CD4-positive, alpha-beta memory T cell (primary cell): ENCODE data around the gene MTOR. TPM values are rescaled to one million over a fixed set of nuclear protein-coding genes. Genes with fewer than 3 reads are reported as not detected.

Experiments used
- CTCF ChIA-PET: fragments of 350-600 bp; sonication (Branson Sonifier 250); formaldehyde crosslinking; loops from one replicate; lab custom pipeline; 2021; ENCODE audit warnings: inconsistent platforms; ENCODE audit not compliant: partially characterized antibody; lab: Charles Lee
- POLR2A ChIA-PET: fragments of 350-600 bp; sonication (Branson Sonifier 250); formaldehyde crosslinking; loops from one replicate; lab custom pipeline; 2021; ENCODE audit not compliant: partially characterized antibody; lab: Charles Lee
- DNase-seq, 5 donors: peaks; one replicate each; pipeline versions ENCODE4 v3.0.0 to v3.0.0-alpha.2; 2020 to 2022; ENCODE audit warnings: mixed read lengths in 1 of 5
- H3K27ac ChIP-seq: one replicate; pipeline ENCODE4 v1.7.0; 2013; ENCODE audit warnings: low read depth, low read length
- H3K27me3 ChIP-seq: 2 replicates; pipeline ENCODE4 v1.7.0; 2013; ENCODE audit warnings: mild to moderate bottlenecking, low read length, moderate library complexity; ENCODE audit not compliant: insufficient read depth
- H3K36me3 ChIP-seq: 2 replicates; pipeline ENCODE4 v1.7.0; 2013; ENCODE audit warnings: mild to moderate bottlenecking, low read length, moderate library complexity; ENCODE audit not compliant: insufficient read depth
- H3K4me1 ChIP-seq: 2 replicates; pipeline ENCODE4 v1.7.0; 2013; ENCODE audit warnings: mild to moderate bottlenecking, low read length, moderate library complexity; ENCODE audit not compliant: insufficient read depth
- H3K4me3 ChIP-seq, 2 donors: one replicate each; pipeline ENCODE4 v1.7.0; 2013; ENCODE audit warnings: low read length in 2 of 2, mild to moderate bottlenecking in 1 of 2
- H3K9me3 ChIP-seq, 2 donors: one replicate each; pipeline ENCODE4 v1.7.0; 2013; ENCODE audit warnings: low read length in 2 of 2, control low read depth in 1 of 2; ENCODE audit not compliant: control insufficient read depth in 1 of 2
- H3K27ac Mint-ChIP-seq, 7 donors: one replicate each; pipeline ENCODE4 v1.8.0; 2020 to 2021; ENCODE audit warnings: mixed read lengths in 7 of 7, mild to moderate bottlenecking in 6 of 7, inconsistent platforms in 3 of 7, moderate library complexity in 3 of 7
- H3K27me3 Mint-ChIP-seq, 2 donors: one replicate each; pipeline ENCODE4 v1.8.0; 2020 to 2021; ENCODE audit warnings: mixed read lengths in 2 of 2
- H3K36me3 Mint-ChIP-seq, 2 donors: one replicate each; pipeline ENCODE4 v1.8.0; 2020 to 2021; ENCODE audit warnings: mixed read lengths in 2 of 2, inconsistent platforms in 1 of 2, mild to moderate bottlenecking in 1 of 2
- H3K4me1 Mint-ChIP-seq, 4 donors: one replicate each; pipeline ENCODE4 v1.8.0; 2020 to 2021; ENCODE audit warnings: mixed read lengths in 4 of 4, mild to moderate bottlenecking in 1 of 4
- H3K4me3 Mint-ChIP-seq, 8 donors: one replicate each; pipeline ENCODE4 v1.8.0; 2020 to 2021; ENCODE audit warnings: mixed read lengths in 8 of 8, mild to moderate bottlenecking in 7 of 8, moderate library complexity in 6 of 8, inconsistent platforms in 3 of 8
- H3K9me3 Mint-ChIP-seq, 8 donors: one replicate each; pipeline ENCODE4 v1.8.0; 2020 to 2021; ENCODE audit warnings: mixed read lengths in 8 of 8, mild to moderate bottlenecking in 5 of 8, inconsistent platforms in 3 of 8, moderate library complexity in 1 of 8
- intact Hi-C: fragments of 100-400 bp; cut with micrococcal nuclease; formaldehyde crosslinking; loops from one replicate; pipeline ENCODE4 v1.15.1; 2023
- polyA plus RNA-seq, 2 donors: library from polyadenylated mRNA; unstranded; fragments of 300-500 nt; fragmentation: Illumina TruSeq; gene quantifications; one replicate each; pipeline ENCODE4 v1.2.3, GENCODE V29; 2021
- total RNA-seq, 2 experiments: library from RNA; stranded (reverse); gene quantifications; one replicate each; pipeline ENCODE4 v1.2.3, GENCODE V29; 2021

Gene MTOR
- total and polyA plus RNA-seq, 4 experiments from 2014 or later = 3.4 to 46.8 (median 25.2) TPM

GRCh38 chr1:11281518-11282331 is 19.4 kb upstream of the MTOR start:
- Histone ChIP-seq H3K4me1 (peaks cover 83% of the 10 kb centered on the region), H3K9me3 (no peaks in the 10 kb centered on the region), H3K27ac (peak overlapping the region; percentile 41), H3K27me3 (no peaks in the 10 kb centered on the region), H3K4me3 (peak overlapping the region in 1 of 2 donors; percentile 7), H3K36me3 (peaks cover 14% of the 10 kb centered on the region)
- intact Hi-C loops = no loop called here
- Mint-ChIP-seq H3K36me3 (peaks cover 43 to 60% of the 10 kb centered on the region in 2 donors), H3K27me3 (no peaks in the 10 kb centered on the region), H3K4me1 (peaks cover 54 to 85% (median 74%) of the 10 kb centered on the region in 4 donors), H3K4me3 (peak overlapping the region in 7 of 8 donors; percentile 18 to 74 (median 59)), H3K27ac (peak overlapping the region; percentile 43 to 98 (median 81)), H3K9me3 (no peaks in the 10 kb centered on the region)
- POLR2A ChIA-PET = interaction anchor here (0.7 to 3.6 kb wide), 5 partner anchors 9 to 382 kb away, joined by 3 to 29 read pairs (median 8); partner anchors contain the start of genes FBXO6, MTOR and UBIAD1
- DNase-seq = no peak
- CTCF ChIA-PET = interaction anchor here (1.1 to 1.7 kb wide), 4 partner anchors 8 to 40 kb away, joined by 3 to 7 read pairs (median 5); partner anchors contain the start of gene MTOR

- Histone ChIP-seq H3K4me3 (peak overlapping the region in 1 of 2 donors; percentile 7), H3K27me3 (no peaks in the 10 kb centered on the region), H3K9me3 (no peaks in the 10 kb centered on the region), H3K36me3 (peaks cover 5% of the 10 kb centered on the region), H3K4me1 (peaks cover 84% of the 10 kb centered on the region), H3K27ac (peak overlapping the region; percentile 41)
- Mint-ChIP-seq H3K36me3 (peaks cover 39 to 58% of the 10 kb centered on the region in 2 donors), H3K4me1 (peaks cover 54 to 86% (median 73%) of the 10 kb centered on the region in 4 donors), H3K27ac (peak overlapping the region; percentile 43 to 98 (median 81)), H3K4me3 (peak overlapping the region in 7 of 8 donors; percentile 29 to 74 (median 64)), H3K9me3 (no peaks in the 10 kb centered on the region), H3K27me3 (no peaks in the 10 kb centered on the region)
- ChIA-PET CTCF (interaction anchor here (0.8 to 1.7 kb wide), 6 partner anchors 9 to 365 kb away, joined by 3 to 7 read pairs (median 4); partner anchors contain the start of gene MTOR), POLR2A (interaction anchor here (1.3 to 3.6 kb wide), 4 partner anchors 8 to 383 kb away, joined by 3 to 29 read pairs (median 8); partner anchors contain the start of genes FBXO6, MTOR and UBIAD1)
- DNase-seq = peak in 3 of 5 donors; percentile 31 to 39 (median 33)
- intact Hi-C loops = no loop called here
Observed at GRCh38 chr1:11280719-11281376, 18.5 kb upstream of the MTOR start.

DNA sequence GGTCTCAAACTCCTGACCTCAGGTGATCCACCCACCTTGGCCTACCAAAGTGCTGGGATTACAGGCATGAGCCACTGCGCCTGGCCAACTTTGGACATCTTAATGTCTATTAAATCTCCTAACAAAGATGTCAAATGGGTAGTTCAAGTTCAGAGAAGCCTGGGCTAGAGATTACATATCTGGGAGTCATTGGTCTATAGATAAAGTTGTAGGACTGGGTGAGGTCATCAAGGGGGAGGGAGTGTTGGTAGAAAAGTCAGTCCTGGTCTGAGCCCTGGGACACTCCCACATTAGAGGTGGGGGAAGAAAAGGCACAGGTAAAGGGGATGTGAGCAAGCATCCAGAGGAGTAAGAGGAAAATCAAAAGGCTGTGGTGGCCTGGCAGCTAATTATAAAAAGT is 17.3 kb upstream of the MTOR start:
- H3K9me3 Mint-ChIP-seq = peaks cover 0 to 1% (median 0%) of the 10 kb centered on the region in 8 donors
- no peaks in the 10 kb centered on the region for H3K27me3 Mint-ChIP-seq
- Histone ChIP-seq H3K4me3 (no peak overlapping the region), H3K9me3 (no peaks in the 10 kb centered on the region), H3K27ac (no peak overlapping the region), H3K36me3 (no peaks in the 10 kb centered on the region), H3K27me3 (no peaks in the 10 kb centered on the region), H3K4me1 (peaks cover 84% of the 10 kb centered on the region)
- H3K4me3 Mint-ChIP-seq = peak overlapping the region in 7 of 8 donors; percentile 1 to 74 (median 20)
- H3K4me1 Mint-ChIP-seq = peaks cover 54 to 86% (median 73%) of the 10 kb centered on the region in 4 donors
- H3K36me3 Mint-ChIP-seq = peaks cover 44 to 57% of the 10 kb centered on the region in 2 donors
- no peak for DNase-seq
- ChIA-PET CTCF (interaction anchor here (0.6 to 1.7 kb wide), 2 partner anchors 12 to 15 kb away, joined by 3 to 7 read pairs; no protein-coding TSS in a partner anchor), POLR2A (interaction anchor here (3.6 kb wide), 1 partner anchor 17 kb away, joined by 29 read pairs; the partner anchor contains the start of gene MTOR)
- peak overlapping the region; percentile 72 to 98 (median 90) for H3K27ac Mint-ChIP-seq
- intact Hi-C loops = no loop called here

GRCh38 chr1:11279152-11279551 is 16.8 kb upstream of the MTOR start:
- ChIA-PET POLR2A (interaction anchor here (3.6 kb wide), 1 partner anchor 16 kb away, joined by 29 read pairs; the partner anchor contains the start of gene MTOR), CTCF (no interaction called here)
- Mint-ChIP-seq H3K4me1 (peaks cover 52 to 82% (median 70%) of the 10 kb centered on the region in 4 donors), H3K27me3 (no peaks in the 10 kb centered on the region), H3K9me3 (peaks cover 0 to 1% (median 0%) of the 10 kb centered on the region in 8 donors), H3K36me3 (peaks cover 44 to 55% of the 10 kb centered on the region in 2 donors), H3K4me3 (no peak overlapping the region), H3K27ac (peak overlapping the region in 5 of 7 donors; percentile 12 to 72 (median 51))
- Histone ChIP-seq H3K27me3 (no peaks in the 10 kb centered on the region), H3K4me1 (peaks cover 84% of the 10 kb centered on the region), H3K36me3 (no peaks in the 10 kb centered on the region), H3K4me3 (no peak overlapping the region), H3K27ac (no peak overlapping the region), H3K9me3 (no peaks in the 10 kb centered on the region)
- intact Hi-C loops = no loop called here
- DNase-seq = no peak

DNA sequence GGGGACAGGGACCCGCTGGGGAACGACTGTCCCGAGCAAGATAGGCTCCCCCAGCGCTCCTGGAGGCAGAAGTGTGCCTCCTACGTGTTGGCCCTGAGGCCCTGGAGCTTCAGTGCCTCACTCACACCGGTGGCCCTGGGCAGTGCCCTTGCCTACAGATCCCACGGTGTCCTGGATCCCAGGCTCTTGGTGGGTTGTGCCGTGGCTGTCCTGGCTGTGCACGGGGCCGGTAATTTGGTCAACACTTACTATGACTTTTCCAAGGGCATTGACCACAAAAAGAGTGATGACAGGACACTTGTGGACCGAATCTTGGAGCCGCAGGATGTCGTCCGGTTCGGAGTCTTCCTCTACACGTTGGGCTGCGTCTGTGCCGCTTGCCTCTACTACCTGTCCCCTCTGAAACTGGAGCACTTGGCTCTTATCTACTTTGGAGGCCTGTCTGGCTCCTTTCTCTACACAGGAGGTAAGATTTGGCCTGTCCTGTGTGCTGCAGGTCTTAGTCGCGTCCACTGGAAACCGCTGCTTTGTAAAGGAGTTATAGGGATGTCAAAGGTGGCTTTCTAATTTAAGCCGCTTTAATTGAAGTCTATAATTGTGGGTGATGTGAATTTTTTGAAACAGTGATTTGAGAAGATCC is 11.4 kb upstream of the MTOR start:
- peak overlapping the region; percentile 90 to 99 for H3K4me3 ChIP-seq
- Mint-ChIP-seq H3K9me3 (peaks cover 0 to 1% (median 0%) of the 10 kb centered on the region in 8 donors), H3K4me3 (peak overlapping the region; percentile 91 to 98 (median 95)), H3K36me3 (peaks cover 12 to 35% of the 10 kb centered on the region in 2 donors), H3K27ac (peak overlapping the region; percentile 86 to 97 (median 95)), H3K4me1 (peaks cover 23 to 47% (median 32%) of the 10 kb centered on the region in 4 donors), H3K27me3 (no peaks in the 10 kb centered on the region)
- H3K27ac ChIP-seq = peak overlapping the region; percentile 88
- H3K36me3 ChIP-seq = no peaks in the 10 kb centered on the region
- ChIA-PET POLR2A (interaction anchor here (0.9 to 3.5 kb wide), 10 partner anchors 8 to 530 kb away, joined by 3 to 53 read pairs (median 8); partner anchors contain the start of genes AGTRAP and MTOR), CTCF (interaction anchor here (0.6 to 1.6 kb wide), 2 partner anchors 11 to 409 kb away, joined by 4 read pairs; no protein-coding TSS in a partner anchor)
- DNase-seq = peak in 1 of 5 donors; percentile 17
- peaks cover 45% of the 10 kb centered on the region for H3K4me1 ChIP-seq
- intact Hi-C loops = loop anchor here (1.0 to 2.0 kb wide), 2 partner anchors 11 to 635 kb away; partner anchors contain the start of gene MTOR
- no peaks in the 10 kb centered on the region for H3K27me3 ChIP-seq
- H3K9me3 ChIP-seq = no peaks in the 10 kb centered on the region
